H1 (cell line): ENCODE data around the gene NAT10. TPM values are rescaled to one million over a fixed set of nuclear protein-coding genes. Genes with fewer than 3 reads are reported as not detected.

Experiments
- CTCF ChIA-PET: fragments of 300-600 bp; sonication (Branson Sonifier 250); formaldehyde crosslinking; loops from one replicate; lab custom pipeline; 2021; ENCODE audit not compliant: partially characterized antibody; lab: Charles Lee
- POLR2A ChIA-PET: fragments of 300-600 bp; sonication (Branson Sonifier 250); formaldehyde crosslinking; loops from one replicate; lab custom pipeline; 2021; ENCODE audit warnings: inconsistent platforms; ENCODE audit not compliant: partially characterized antibody; lab: Charles Lee
- DNase-seq, 2 experiments: peaks; one replicate each; pipeline versions ENCODE4 v3.0.0 to v3.0.0-alpha.2; 2010 to 2022; ENCODE audit warnings: low spot score in 2 of 2, low read depth in 1 of 2, mixed read lengths in 1 of 2
- FAIRE-seq: peaks from 2 replicates; lab custom pipeline; 2011; peaks lifted over from hg19 to GRCh38; lab: Jason Lieb, UNC
- H2AFZ ChIP-seq: 2 replicates; pipeline ENCODE4 v1.8.1; 2012; ENCODE audit warnings: low read length, inconsistent platforms
- H2AK5ac ChIP-seq: 2 replicates; pipeline ENCODE4 v1.6.1; 2013; ENCODE audit warnings: low read depth, low read length
- H2BK120ac ChIP-seq: replicated peaks from 2 replicates; pipeline ENCODE3; 2013; ENCODE audit warnings: low read depth, low read length, inconsistent platforms
- H2BK12ac ChIP-seq: 2 replicates; pipeline ENCODE4 v1.6.1; 2013; ENCODE audit warnings: low read depth, low read length
- H2BK15ac ChIP-seq: 2 replicates; pipeline ENCODE4 v1.6.1; 2013; ENCODE audit warnings: low read length
- H2BK20ac ChIP-seq: 2 replicates; pipeline ENCODE4 v1.6.1; 2013; ENCODE audit warnings: low read length
- H2BK5ac ChIP-seq: 2 replicates; pipeline ENCODE4 v1.6.1; 2013; ENCODE audit warnings: low read depth, low read length
- H3K14ac ChIP-seq: 2 replicates; pipeline ENCODE4 v1.6.1; 2013; ENCODE audit warnings: inconsistent platforms; ENCODE audit not compliant: insufficient read length
- H3K18ac ChIP-seq: 2 replicates; pipeline ENCODE4 v1.6.1; 2013; ENCODE audit warnings: low read length; ENCODE audit errors: extremely low read depth
- H3K23ac ChIP-seq: 2 replicates; pipeline ENCODE4 v1.6.1; 2013; ENCODE audit warnings: inconsistent platforms; ENCODE audit not compliant: insufficient read length
- H3K23me2 ChIP-seq: 2 replicates; pipeline ENCODE4 v1.6.1; 2013; ENCODE audit warnings: low read depth, low read length
- H3K27ac ChIP-seq: 2 replicates; pipeline ENCODE4 v1.6.1; 2011; ENCODE audit warnings: low read depth, low read length, inconsistent platforms
- H3K27me3 ChIP-seq, 4 experiments: replicated peaks in 1 of 4; 1 replicate in 1 of 4; 2 replicates in 3 of 4; pipeline versions ENCODE4 v1.6.1 to v1.8.1; 2011 to 2013; ENCODE audit warnings: low read length in 3 of 4, mild to moderate bottlenecking in 3 of 4, inconsistent platforms in 2 of 4, mixed read lengths in 2 of 4, moderate library complexity in 1 of 4; ENCODE audit not compliant: control insufficient read depth in 3 of 4, insufficient read depth in 3 of 4; ENCODE audit errors: extremely low read depth in 1 of 4
- H3K36me3 ChIP-seq, 4 experiments: 2 replicates each; pipeline versions ENCODE4 v1.6.1 to v1.8.1; 2011 to 2013; ENCODE audit warnings: mild to moderate bottlenecking in 4 of 4, low read length in 3 of 4, moderate library complexity in 2 of 4, control low read depth in 1 of 4, inconsistent platforms in 1 of 4; ENCODE audit not compliant: insufficient read depth in 4 of 4, control insufficient read depth in 2 of 4
- H3K4ac ChIP-seq: replicated peaks from 2 replicates; pipeline ENCODE3; 2013; ENCODE audit warnings: low read length, low read depth, mixed read lengths, inconsistent platforms; ENCODE audit not compliant: insufficient read length
- H3K4me1 ChIP-seq, 4 experiments: replicated peaks in 1 of 4; 1 replicate in 1 of 4; 2 replicates in 3 of 4; pipeline versions ENCODE4 v1.6.1 to v1.8.1; 2011 to 2013; ENCODE audit warnings: low read length in 3 of 4, inconsistent platforms in 2 of 4, mixed read lengths in 1 of 4; ENCODE audit not compliant: insufficient read depth in 4 of 4, control insufficient read depth in 3 of 4
- H3K4me2 ChIP-seq, 2 experiments: 2 replicates each; pipeline versions ENCODE4 v1.6.1 to v1.8.1; 2011 to 2013; ENCODE audit warnings: low read depth in 2 of 2, low read length in 2 of 2, control low read depth in 1 of 2, inconsistent platforms in 1 of 2, mild to moderate bottlenecking in 1 of 2; ENCODE audit not compliant: insufficient read depth in 1 of 2
- H3K4me3 ChIP-seq, 4 experiments: fragments of 200-600, 300-600 bp in 1 of 4; sonication (generic), shearing (Covaris generic), sonication (Bioruptor Twin) in 1 of 4; 2 replicates each; pipeline versions ENCODE4 v1.5.1 to v1.8.1; 2011 to 2016; ENCODE audit warnings: low read length in 4 of 4, low read depth in 3 of 4, control low read depth in 2 of 4, inconsistent platforms in 2 of 4, mild to moderate bottlenecking in 2 of 4, mixed read lengths in 1 of 4, moderate library complexity in 1 of 4; ENCODE audit not compliant: insufficient read depth in 2 of 4; ENCODE audit errors: extremely low read depth in 1 of 4
- H3K56ac ChIP-seq: replicated peaks from 2 replicates; pipeline ENCODE3; 2013; ENCODE audit warnings: low read depth, mild to moderate bottlenecking, mixed read lengths, low read length, inconsistent platforms; ENCODE audit not compliant: insufficient read length
- H3K79me1 ChIP-seq: 2 replicates; pipeline ENCODE4 v1.6.1; 2013; ENCODE audit warnings: low read depth, low read length, control low read depth
- H3K79me2 ChIP-seq, 2 experiments: 2 replicates each; pipeline versions ENCODE4 v1.6.1 to v1.8.1; 2012 to 2013; ENCODE audit warnings: low read length in 2 of 2, mild to moderate bottlenecking in 2 of 2, inconsistent platforms in 1 of 2; ENCODE audit not compliant: insufficient read depth in 2 of 2, control insufficient read depth in 1 of 2
- H3K9ac ChIP-seq, 4 experiments: replicated peaks in 1 of 4; 1 replicate in 1 of 4; 2 replicates in 3 of 4; pipeline versions ENCODE4 v1.6.1 to v1.8.1; 2011 to 2013; ENCODE audit warnings: low read depth in 3 of 4, low read length in 3 of 4, control low read depth in 2 of 4, mild to moderate bottlenecking in 2 of 4, moderate library complexity in 2 of 4, inconsistent platforms in 1 of 4; ENCODE audit errors: extremely low read depth in 1 of 4
- H3K9me3 ChIP-seq, 2 experiments: 2 replicates each; pipeline versions ENCODE4 v1.6.1 to v1.8.1; 2012 to 2013; ENCODE audit warnings: mild to moderate bottlenecking in 2 of 2, moderate library complexity in 2 of 2, control low read depth in 1 of 2, inconsistent platforms in 1 of 2, low read depth in 1 of 2, low read length in 1 of 2, mixed read lengths in 1 of 2; ENCODE audit not compliant: insufficient read depth in 2 of 2
- H4K20me1 ChIP-seq, 2 experiments: replicated peaks in 1 of 2; 2 replicates each; pipeline versions ENCODE3 to v1.8.1; 2011 to 2013; ENCODE audit warnings: inconsistent platforms in 2 of 2, low read length in 2 of 2, mild to moderate bottlenecking in 1 of 2; ENCODE audit not compliant: insufficient read depth in 2 of 2, control insufficient read depth in 1 of 2
- H4K5ac ChIP-seq: 2 replicates; pipeline ENCODE4 v1.6.1; 2013; ENCODE audit warnings: low read length, low read depth, mixed read lengths, inconsistent platforms; ENCODE audit not compliant: insufficient read length
- H4K8ac ChIP-seq: 2 replicates; pipeline ENCODE4 v1.8.0; 2013; ENCODE audit warnings: mild to moderate bottlenecking, moderate library complexity, low read length, inconsistent platforms; ENCODE audit not compliant: insufficient read depth; ENCODE audit errors: extremely low read depth
- H4K91ac ChIP-seq: replicated peaks from 2 replicates; pipeline ENCODE3; 2013; ENCODE audit warnings: low read length, mixed read lengths, inconsistent platforms; ENCODE audit not compliant: insufficient read length
- ASH2L ChIP-seq: fragments of 200-600, 300-600 bp; sonication (generic); IDR thresholded peaks from one replicate; pipeline ENCODE4 v1.7.1; 2017; ENCODE audit warnings: low read length
- BRCA1 ChIP-seq: IDR thresholded peaks from 2 replicates; pipeline ENCODE4 v1.6.1; 2012; ENCODE audit warnings: low read depth, low read length, improper control_type of control experiment
- CHD2 ChIP-seq: IDR thresholded peaks from 2 replicates; pipeline ENCODE4 v1.6.1; 2012; ENCODE audit warnings: low read length, improper control_type of control experiment
- CTBP2 ChIP-seq: IDR thresholded peaks from 2 replicates; pipeline ENCODE4 v1.7.0; 2011; ENCODE audit warnings: borderline replicate concordance, mild to moderate bottlenecking, moderate library complexity, mixed read lengths, low read length; ENCODE audit not compliant: insufficient read depth, insufficient read length
- KDM5A ChIP-seq: fragments of 200-600 bp; IDR thresholded peaks from 2 replicates; pipeline ENCODE4 v1.7.1; 2012; ENCODE audit warnings: mild to moderate bottlenecking, low read length, inconsistent platforms, mixed read lengths
- NANOG ChIP-seq: IDR thresholded peaks from 2 replicates; pipeline ENCODE4 v1.6.1; 2011; ENCODE audit warnings: low read length, low read depth, mild to moderate bottlenecking, inconsistent platforms; ENCODE audit not compliant: insufficient read depth, poor library complexity, severe bottlenecking
- WGBS, 2 experiments: shearing (Covaris generic) in 1 of 2; methylation state at CpG; one replicate each; pipeline versions ENCODE4 v1.1.6 to v1.1.7; 2013 to 2015; ENCODE audit warnings: low lambda C conversion rate in 2 of 2, mixed read lengths in 2 of 2, inconsistent platforms in 1 of 2, low coverage in 1 of 2, missing lambda C conversion rate in 1 of 2; ENCODE audit not compliant: insufficient replicate concordance in 2 of 2, insufficient coverage in 1 of 2, insufficient read length in 1 of 2; ENCODE audit errors: extremely low coverage in 1 of 2, missing lambda C conversion rate in 1 of 2; 5-methylcytosine and 5-hydroxymethylcytosine counted together
- polyA plus RNA-seq, 7 experiments: library from polyadenylated mRNA; depleted of rRNA in 3 of 7; stranded (reverse) in 5 of 7; unstranded in 2 of 7; fragments of >200 nt in 5 of 7; fragments of 200-250 nt in 2 of 7; gene quantifications; 1 replicate in 5 of 7; 2 replicates in 1 of 7; 4 replicates in 1 of 7; pipeline versions ENCODE4 v1.2.1 to v1.2.3, GENCODE V29; 2011 to 2013; ENCODE audit warnings: missing spikeins in 2 of 7, mixed read lengths in 2 of 7
- total RNA-seq: library from RNA; stranded (reverse); fragmentation: NEBNext Ultra II Directional; extraction: Animal tissue kit (Norgen Biotek cat#: 25700); gene quantifications from 2 replicates; pipeline ENCODE4 v1.2.1, GENCODE V29; 2021

Gene NAT10
- total and polyA plus RNA-seq, 2 of the 8 experiments (the other 6 are each of a cell fraction or from before 2014, with no cell fraction given) = 66.3 to 89.6 TPM

GRCh38 chr11:34074391-34074790 lies 31.0 kb upstream of the NAT10 start:
- Histone ChIP-seq H2BK20ac (no peak overlapping the region), H3K4me1 (no peaks in the 10 kb centered on the region), H2AK5ac (no peak overlapping the region), H3K23me2 (no peaks in the 10 kb centered on the region), H3K27ac (no peak overlapping the region), H4K8ac (no peak overlapping the region), H3K36me3 (peaks cover 36 to 79% (median 68%) of the 10 kb centered on the region in 4 experiments), H4K20me1 (peaks cover 2 to 17% of the 10 kb centered on the region in 2 experiments), H2BK120ac (no peak overlapping the region), H3K56ac (no peak overlapping the region), H2BK5ac (no peak overlapping the region), H3K27me3 (no peaks in the 10 kb centered on the region), H3K79me2 (peaks cover 6 to 90% of the 10 kb centered on the region in 2 experiments; a peak in 3 of 4 replicates), H4K91ac (no peak overlapping the region), H3K14ac (no peak overlapping the region), H3K4me2 (no peak overlapping the region), H2BK15ac (no peak overlapping the region), H3K9ac (no peak overlapping the region), H3K4ac (no peak overlapping the region), H3K18ac (no peak overlapping the region), H3K9me3 (no peaks in the 10 kb centered on the region), H2AFZ (no peak overlapping the region), H4K5ac (no peak overlapping the region), H2BK12ac (no peak overlapping the region), H3K79me1 (no peaks in the 10 kb centered on the region), H3K23ac (no peak overlapping the region), H3K4me3 (no peak overlapping the region)
- no peak for FAIRE-seq
- ChIA-PET POLR2A (interaction anchor here (1.1 to 16.5 kb wide), 3 partner anchors 14 to 21 kb away, joined by 3 to 176 read pairs (median 3); partner anchors contain the start of gene CAPRIN1), CTCF (interaction anchor here (0.6 to 1.8 kb wide), 3 partner anchors 9 to 12 kb away, joined by 4 to 6 read pairs (median 5); no protein-coding TSS in a partner anchor)
- DNase-seq = no peak
- WGBS, 2 experiments = 96% methylated on average over 4 of the region's 4 CpGs; no CpG with 5 or more reads in 1 of the 2 experiments
- TF ChIP-seq CHD2 (no peak), KDM5A (no peak), ASH2L (no peak), BRCA1 (no peak), NANOG (no peak), CTBP2 (no peak)
